Measurements from ENCODE around the gene THSD4.

DNA sequence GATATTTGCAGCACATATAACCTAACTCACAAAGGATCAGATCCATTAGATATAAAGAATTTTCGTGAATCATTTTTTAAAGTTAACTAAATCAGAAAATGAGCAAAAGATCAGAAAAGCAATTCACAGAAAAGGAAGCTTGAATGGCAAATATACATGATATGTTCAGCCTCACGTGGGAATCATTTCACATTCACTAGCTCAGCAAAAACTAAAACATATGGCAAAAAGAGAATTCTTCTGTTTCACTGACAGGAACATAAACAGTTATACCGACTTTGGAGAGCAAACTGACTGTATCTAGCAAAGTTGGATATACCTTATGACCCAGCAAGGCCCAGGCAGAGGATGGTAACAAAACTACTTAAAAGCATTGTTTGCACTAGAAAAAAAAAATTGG is 661.0 kb downstream of the THSD4 start:
- TF ChIP-seq POLR2AphosphoS5 (IDR thresholded peaks at IDR 0.05) (no peak), SMC3 (conservative IDR thresholded peaks at IDR 0.05; ENCODE audit: poor library complexity) (no peak), EZH2 (IDR thresholded peaks at IDR 0.05; ENCODE audit: borderline replicate concordance, insufficient read depth, low read length, poor library complexity, severe bottlenecking) (no peak)
- TF ChIP-seq, protein P1, sequence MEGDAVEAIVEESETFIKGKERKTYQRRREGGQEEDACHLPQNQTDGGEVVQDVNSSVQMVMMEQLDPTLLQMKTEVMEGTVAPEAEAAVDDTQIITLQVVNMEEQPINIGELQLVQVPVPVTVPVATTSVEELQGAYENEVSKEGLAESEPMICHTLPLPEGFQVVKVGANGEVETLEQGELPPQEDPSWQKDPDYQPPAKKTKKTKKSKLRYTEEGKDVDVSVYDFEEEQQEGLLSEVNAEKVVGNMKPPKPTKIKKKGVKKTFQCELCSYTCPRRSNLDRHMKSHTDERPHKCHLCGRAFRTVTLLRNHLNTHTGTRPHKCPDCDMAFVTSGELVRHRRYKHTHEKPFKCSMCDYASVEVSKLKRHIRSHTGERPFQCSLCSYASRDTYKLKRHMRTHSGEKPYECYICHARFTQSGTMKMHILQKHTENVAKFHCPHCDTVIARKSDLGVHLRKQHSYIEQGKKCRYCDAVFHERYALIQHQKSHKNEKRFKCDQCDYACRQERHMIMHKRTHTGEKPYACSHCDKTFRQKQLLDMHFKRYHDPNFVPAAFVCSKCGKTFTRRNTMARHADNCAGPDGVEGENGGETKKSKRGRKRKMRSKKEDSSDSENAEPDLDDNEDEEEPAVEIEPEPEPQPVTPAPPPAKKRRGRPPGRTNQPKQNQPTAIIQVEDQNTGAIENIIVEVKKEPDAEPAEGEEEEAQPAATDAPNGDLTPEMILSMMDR (IDR thresholded peaks at IDR 0.05; ENCODE audit: poor library complexity, severe bottlenecking) = no peak
- TF ChIP-seq, protein P2, sequence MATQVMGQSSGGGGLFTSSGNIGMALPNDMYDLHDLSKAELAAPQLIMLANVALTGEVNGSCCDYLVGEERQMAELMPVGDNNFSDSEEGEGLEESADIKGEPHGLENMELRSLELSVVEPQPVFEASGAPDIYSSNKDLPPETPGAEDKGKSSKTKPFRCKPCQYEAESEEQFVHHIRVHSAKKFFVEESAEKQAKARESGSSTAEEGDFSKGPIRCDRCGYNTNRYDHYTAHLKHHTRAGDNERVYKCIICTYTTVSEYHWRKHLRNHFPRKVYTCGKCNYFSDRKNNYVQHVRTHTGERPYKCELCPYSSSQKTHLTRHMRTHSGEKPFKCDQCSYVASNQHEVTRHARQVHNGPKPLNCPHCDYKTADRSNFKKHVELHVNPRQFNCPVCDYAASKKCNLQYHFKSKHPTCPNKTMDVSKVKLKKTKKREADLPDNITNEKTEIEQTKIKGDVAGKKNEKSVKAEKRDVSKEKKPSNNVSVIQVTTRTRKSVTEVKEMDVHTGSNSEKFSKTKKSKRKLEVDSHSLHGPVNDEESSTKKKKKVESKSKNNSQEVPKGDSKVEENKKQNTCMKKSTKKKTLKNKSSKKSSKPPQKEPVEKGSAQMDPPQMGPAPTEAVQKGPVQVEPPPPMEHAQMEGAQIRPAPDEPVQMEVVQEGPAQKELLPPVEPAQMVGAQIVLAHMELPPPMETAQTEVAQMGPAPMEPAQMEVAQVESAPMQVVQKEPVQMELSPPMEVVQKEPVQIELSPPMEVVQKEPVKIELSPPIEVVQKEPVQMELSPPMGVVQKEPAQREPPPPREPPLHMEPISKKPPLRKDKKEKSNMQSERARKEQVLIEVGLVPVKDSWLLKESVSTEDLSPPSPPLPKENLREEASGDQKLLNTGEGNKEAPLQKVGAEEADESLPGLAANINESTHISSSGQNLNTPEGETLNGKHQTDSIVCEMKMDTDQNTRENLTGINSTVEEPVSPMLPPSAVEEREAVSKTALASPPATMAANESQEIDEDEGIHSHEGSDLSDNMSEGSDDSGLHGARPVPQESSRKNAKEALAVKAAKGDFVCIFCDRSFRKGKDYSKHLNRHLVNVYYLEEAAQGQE (IDR thresholded peaks at IDR 0.05; ENCODE audit: borderline replicate concordance) = no peak

Data from neural cell (in vitro differentiated cells).